ENCODE data around the gene PSMD1.
"Not testable (repeated sequence)": the region's sequence is repeated elsewhere in the genome, so short reads cannot be mapped to it uniquely, and the experiment has no call there.

PSMD1 gene

GRCh38 chr2:231117922-231118613 is 61.4 kb downstream of the PSMD1 start:
- ATAC-seq: no peak

DNA sequence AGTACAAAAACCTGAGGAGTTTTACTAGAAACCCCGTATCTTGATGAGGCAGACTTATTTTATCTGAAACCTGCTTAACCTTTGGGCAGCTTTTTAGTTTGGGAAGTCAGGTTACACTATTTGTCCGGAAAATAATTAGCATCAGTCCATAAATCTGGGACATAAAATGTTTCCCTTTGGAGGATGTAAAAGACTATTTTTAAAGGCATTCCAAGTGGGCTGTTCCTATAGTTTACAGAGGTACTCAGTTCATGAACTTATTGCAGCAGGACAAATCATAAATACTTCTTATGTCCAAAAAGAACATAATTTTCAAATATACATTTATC is 61.9 kb downstream of the PSMD1 start:
- ATAC-seq: no peak

- no peak for ATAC-seq
Measured at GRCh38 chr2:231123362-231123898, 66.8 kb downstream of the PSMD1 start.

DNA sequence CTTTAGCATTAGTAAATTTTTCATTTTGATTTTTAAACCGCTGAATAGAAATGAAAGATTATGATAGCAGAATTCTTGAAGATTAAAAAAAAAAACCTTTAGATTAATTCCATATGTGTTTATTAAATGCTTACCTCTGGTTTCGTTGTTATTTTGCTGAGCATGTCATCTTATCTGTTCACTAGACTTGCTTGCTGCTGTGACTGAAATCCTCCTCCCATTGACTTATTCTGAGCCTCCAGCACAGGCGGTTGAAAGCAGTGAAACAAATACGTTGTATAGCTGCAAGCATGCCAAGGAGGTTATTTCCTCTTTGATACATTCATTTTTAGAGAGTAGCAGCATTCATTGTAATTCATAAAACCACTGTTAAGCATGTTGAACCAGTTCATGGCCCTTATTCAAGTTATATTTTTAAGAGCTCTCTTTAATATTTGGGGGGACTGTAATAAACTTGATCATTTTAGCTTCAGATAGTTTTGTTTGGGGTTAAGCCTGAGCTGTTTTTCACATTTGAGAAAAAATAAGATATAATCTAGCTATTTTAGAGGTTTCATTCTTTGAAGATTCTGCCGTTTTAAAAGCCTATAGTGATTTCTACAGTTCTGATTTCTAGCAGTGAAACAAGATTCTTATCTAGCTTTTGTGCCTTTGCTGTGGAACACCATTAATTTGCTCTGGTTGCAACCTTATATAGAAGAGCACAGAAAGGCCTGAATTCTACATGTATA is 68.3 kb downstream of the PSMD1 start, which contains the start of gene HTR2B:
Gene HTR2B, minus strand, starts transcription at position 205 of the 731 bp plus-strand sequence. CDS start 1,278 bp downstream, outside the sequence.
- peak; percentile 55 to 77 for ATAC-seq

GRCh38 chr2:231126123-231126522 is 69.5 kb downstream of the PSMD1 start:
- no peak for ATAC-seq

DNA sequence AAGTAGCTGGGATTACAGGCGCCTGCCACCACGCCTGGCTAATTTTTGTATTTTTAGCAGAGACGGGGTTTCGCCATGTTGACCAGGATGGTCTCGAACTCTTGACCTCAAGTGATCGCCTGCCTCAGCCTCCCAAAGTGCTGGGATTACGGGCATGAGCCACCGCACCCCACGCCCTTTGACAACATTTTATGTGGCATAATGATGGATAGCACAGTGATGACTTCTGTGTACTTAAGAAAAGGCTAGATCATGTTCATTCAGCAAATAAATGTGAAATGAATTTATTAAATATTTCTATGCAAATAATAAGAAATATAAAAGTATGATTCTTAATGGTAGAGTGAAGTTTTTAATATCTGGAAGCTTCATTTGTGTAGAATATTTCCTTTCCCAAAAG is 70.8 kb downstream of the PSMD1 start:
- ATAC-seq: no peak

DNA sequence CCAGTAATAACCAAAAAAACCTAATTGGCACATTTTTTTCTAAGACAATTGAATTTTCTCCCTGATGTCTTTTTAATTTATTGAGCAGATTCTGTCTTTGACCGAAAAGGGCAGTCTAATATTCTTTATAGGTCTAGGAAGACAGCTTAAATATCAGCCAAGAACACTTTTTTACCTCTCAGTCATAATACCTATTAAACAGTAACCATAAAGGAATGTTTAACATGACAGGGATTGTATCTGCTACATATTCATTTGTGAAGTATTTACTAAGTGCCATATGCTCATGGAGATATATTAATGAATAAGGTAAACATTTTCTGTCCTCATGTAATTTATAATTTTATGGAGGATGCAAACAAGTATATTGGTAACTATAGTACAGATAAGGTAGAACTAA is 71.3 kb downstream of the PSMD1 start:
- no peak for ATAC-seq

DNA sequence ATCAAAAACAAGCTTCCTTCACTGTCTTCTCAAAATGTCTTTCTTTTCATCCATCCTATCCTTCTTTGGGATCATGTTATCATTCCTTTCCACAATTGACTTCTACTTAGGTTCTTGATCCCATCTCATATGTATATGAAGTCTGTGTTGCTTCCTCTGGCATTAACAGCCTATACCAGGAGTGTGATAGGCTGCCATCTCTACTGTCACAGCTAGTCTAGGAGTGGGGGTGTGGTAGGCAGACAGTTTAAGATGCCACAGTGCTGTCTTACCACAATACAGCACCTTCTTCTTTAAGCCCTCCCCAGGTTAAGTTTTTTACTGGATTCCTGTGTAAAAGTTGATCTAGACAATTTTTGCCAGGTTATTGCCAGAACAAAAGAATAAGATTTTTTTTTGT is 71.9 kb downstream of the PSMD1 start:
- ATAC-seq: no peak

DNA sequence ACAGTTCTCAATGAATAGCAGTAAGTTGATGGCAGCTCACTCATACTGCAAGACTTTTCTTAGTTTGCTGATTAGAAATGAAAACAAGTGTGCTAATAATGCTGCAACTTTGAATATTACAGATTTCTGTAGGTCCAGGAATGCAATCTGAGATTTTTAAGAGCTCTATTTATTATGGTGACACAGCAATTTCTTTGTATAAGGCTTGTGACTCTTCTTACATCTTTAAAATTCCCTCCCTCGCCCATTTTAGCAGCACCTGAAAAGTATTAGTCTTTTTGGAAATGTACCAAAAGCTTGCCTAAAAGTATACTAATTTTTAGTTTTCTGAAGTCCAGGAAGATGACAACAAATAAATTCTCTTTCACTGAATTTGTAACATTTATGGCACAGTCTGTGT is 72.5 kb downstream of the PSMD1 start:
- no peak for ATAC-seq

- no peak for ATAC-seq
Measured at GRCh38 chr2:231130336-231131056, 73.8 kb downstream of the PSMD1 start.

GRCh38 chr2:231132129-231132528 is 75.5 kb downstream of the PSMD1 start:
- ATAC-seq: no peak

GRCh38 chr2:231133365-231134099 is 76.9 kb downstream of the PSMD1 start:
- ATAC-seq: no peak

- no peak for ATAC-seq
Measured at GRCh38 chr2:231134910-231135655, 78.4 kb downstream of the PSMD1 start.

DNA sequence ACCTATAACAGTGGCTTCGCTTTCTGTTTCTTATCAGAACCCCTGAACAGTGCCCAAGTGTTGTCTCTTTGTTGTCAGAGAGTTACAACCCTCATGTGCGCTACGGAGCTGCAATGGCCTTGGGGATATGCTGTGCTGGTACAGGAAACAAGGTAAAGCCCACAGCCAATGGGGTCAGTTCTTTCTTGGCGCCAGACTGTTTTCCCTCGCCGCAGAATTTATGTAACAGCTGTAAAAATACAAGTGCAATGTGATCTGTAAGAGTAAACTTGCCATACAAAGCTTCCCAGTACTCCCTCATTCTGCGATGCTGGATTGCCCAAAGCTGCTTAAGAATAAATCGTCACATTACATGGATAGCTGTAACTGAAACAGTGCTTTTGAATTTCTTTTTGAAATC is 82.0 kb downstream of the PSMD1 start:
- no peak for ATAC-seq

- no peak for ATAC-seq
Measured at GRCh38 chr2:231139796-231140195, 83.1 kb downstream of the PSMD1 start.

GRCh38 chr2:231140808-231141207 is 84.1 kb downstream of the PSMD1 start:
- not testable (repeated sequence) for ATAC-seq

GRCh38 chr2:231144896-231145295 is 88.2 kb downstream of the PSMD1 start:
- ATAC-seq: no peak

DNA sequence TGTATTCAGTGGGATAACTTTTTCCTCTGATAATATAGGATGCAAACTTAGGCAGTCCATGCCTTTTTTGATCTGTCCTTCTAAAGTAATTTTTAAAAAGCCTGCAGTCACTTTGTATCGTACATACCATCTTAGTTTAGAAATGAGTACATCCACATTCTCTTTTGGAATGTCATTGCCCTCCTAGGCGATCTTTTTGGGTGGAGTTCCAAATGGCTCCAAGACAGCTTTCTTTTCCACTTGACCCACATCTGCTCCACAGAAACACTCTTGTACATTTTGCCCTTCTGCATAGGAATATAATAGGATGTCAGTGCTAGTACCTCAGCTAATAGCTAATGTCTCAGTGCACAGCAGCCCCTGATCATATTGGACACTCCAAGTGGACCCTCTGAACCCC is 90.0 kb downstream of the PSMD1 start:
- no peak for ATAC-seq

- ATAC-seq: no peak
Measured at GRCh38 chr2:231152800-231153557, 96.3 kb downstream of the PSMD1 start.

DNA sequence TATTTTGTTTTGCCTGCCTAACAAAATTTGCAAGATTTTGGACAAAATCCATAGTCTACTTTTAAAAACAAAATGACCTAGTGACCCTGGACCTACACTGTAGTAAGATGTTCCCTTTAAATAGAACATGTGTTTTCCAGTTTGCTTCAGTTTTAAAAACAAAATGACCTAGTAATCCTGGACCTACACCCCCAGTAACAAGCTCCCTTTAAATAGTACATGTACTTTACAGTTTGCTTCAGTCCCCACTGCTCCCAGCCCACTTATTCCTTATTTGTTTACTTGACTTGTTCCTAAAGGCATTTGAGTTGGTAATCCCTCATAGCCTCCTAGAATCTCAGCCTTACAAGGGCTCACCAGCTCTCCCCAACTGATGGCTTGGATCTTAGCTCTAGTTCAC is 102.6 kb downstream of the PSMD1 start:
- no peak for ATAC-seq

DNA sequence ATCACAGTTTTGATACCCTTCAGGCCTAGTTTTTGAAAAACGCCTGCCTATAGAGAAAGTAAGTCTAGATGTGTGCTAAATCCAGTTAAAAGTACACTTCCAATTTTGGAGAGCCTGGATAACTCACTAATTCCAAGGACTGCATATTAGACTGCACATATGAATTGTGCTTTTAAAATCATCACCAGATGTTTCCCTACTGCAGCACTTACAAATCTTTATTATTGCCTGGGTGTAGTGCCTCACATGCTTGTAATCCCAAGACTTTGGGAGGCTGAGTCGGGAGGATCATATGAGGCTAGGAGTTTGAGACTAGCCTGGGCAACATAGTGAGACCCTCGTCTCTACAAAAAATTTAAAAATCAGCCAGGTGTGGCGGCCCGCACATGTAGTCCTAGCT is 104.0 kb downstream of the PSMD1 start:
- no peak for ATAC-seq
